Measurements from ENCODE around the gene PEMT. TPM values are rescaled to one million over a fixed set of nuclear protein-coding genes. Genes with fewer than 3 reads are reported as not detected.

Gene PEMT
- total and polyA plus RNA-seq, 7 donors, result 15.9 to 79.0 (median 26.0) TPM

DNA sequence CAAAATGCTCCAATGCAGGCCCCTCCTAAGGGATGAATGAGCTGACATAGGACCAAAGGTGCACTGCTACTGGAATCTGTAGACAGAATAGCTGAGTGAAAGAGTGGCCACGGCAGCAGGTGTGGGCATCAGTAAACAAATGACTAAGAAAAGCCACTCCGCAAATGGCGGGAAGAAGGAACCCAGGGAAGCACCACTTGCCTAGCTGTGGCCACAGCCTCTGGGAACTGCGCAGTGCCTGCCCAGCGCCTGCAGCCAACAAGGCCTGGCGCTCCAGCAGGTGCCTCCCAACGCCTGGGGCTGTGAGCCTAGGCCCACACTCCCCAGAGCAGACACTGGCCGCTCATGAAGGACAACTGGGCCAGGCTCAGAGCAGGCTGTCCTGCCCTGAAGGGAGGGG is 11.8 kb downstream of the PEMT start:
- intact Hi-C loops (cut with DNase I), result no loop called here
- TF ChIP-seq, protein P1, sequence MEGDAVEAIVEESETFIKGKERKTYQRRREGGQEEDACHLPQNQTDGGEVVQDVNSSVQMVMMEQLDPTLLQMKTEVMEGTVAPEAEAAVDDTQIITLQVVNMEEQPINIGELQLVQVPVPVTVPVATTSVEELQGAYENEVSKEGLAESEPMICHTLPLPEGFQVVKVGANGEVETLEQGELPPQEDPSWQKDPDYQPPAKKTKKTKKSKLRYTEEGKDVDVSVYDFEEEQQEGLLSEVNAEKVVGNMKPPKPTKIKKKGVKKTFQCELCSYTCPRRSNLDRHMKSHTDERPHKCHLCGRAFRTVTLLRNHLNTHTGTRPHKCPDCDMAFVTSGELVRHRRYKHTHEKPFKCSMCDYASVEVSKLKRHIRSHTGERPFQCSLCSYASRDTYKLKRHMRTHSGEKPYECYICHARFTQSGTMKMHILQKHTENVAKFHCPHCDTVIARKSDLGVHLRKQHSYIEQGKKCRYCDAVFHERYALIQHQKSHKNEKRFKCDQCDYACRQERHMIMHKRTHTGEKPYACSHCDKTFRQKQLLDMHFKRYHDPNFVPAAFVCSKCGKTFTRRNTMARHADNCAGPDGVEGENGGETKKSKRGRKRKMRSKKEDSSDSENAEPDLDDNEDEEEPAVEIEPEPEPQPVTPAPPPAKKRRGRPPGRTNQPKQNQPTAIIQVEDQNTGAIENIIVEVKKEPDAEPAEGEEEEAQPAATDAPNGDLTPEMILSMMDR (IDR thresholded peaks at IDR 0.05), result no peak
- Histone ChIP-seq H3K36me3 (ENCODE audit: insufficient read depth in 1 of 2, low read depth in 1 of 2) (peaks cover 0 to 20% of the 10 kb centered on the region in 2 donors), H3K4me1 (no peaks in the 10 kb centered on the region), H3K4me3 (no peak overlapping the region), H3K27ac (no peak overlapping the region), H3K27me3 (ENCODE audit: insufficient read depth in 3 of 3, low read length in 2 of 3) (no peaks in the 10 kb centered on the region), H3K9me3 (no peaks in the 10 kb centered on the region)
- no peak for DNase-seq
- WGBS, 3 donors, result 79 to 92% (median 85%) methylated on average over 8 of the region's 8 CpGs
- ATAC-seq, result no peak

DNA sequence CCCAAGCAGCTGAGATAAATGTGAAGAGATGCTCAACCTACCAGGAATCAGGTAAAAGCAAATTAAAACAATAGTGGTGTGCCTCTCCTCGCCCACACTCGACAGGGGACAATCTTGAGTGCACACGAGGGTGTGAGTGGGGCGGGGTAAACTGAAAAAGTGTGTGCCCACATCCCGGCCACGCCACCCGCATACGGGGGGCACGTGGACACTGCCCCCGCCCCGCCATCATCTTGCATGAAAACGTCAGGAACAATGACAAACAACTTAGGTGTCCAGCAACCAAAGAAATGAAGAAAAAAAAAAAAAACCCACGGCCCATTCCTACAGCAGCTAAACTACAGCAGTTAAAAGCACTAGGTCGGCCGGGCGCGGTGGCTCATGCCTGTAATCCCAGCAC is 14.1 kb downstream of the PEMT start:
- intact Hi-C loops (cut with DNase I), result no loop called here
- Histone ChIP-seq H3K36me3 (ENCODE audit: insufficient read depth in 1 of 2, low read depth in 1 of 2) (peaks cover 0 to 20% of the 10 kb centered on the region in 2 donors), H3K4me1 (no peaks in the 10 kb centered on the region), H3K27ac (no peak overlapping the region), H3K9me3 (no peaks in the 10 kb centered on the region), H3K27me3 (ENCODE audit: insufficient read depth in 3 of 3, low read length in 2 of 3) (no peaks in the 10 kb centered on the region), H3K4me3 (no peak overlapping the region)
- WGBS, 3 donors, result 91 to 94% (median 94%) methylated on average over 17 of the region's 17 CpGs
- TF ChIP-seq, protein P1 (IDR thresholded peaks at IDR 0.05), result no peak
- ATAC-seq, result no peak
- no peak for DNase-seq

DNA sequence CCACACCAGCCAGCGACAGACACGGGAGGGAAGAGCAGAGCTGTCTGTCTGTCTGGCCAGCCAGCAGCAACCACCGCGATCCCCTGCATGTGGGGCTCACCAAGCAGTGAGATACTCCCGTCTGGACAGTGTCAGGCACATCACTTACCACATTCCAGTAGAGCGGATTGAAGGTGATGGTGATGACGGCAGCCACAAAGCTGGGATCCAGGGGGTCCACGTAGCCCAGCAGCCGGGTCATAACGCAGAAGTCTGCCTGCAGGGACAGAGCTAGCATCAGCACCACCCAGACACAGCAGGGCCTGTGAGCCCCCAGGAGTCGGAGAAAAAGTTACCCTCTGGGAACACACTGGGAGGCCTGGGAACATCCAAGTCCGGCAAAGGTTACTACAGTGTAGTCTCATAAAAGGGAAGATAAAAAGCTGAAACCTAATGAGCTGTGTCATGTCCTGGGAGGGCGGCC is 14.7 kb downstream of the PEMT start:
- no peaks in the 10 kb centered on the region for H3K9me3 ChIP-seq
- ATAC-seq, result no peak
- no peaks in the 10 kb centered on the region for H3K27me3 ChIP-seq (ENCODE audit: insufficient read depth in 3 of 3, low read length in 2 of 3)
- TF ChIP-seq, protein P1 (IDR thresholded peaks at IDR 0.05), result no peak
- H3K36me3 ChIP-seq (ENCODE audit: insufficient read depth in 1 of 2, low read depth in 1 of 2), result peaks cover 0 to 20% of the 10 kb centered on the region in 2 donors
- H3K27ac ChIP-seq, result no peak overlapping the region
- 88 to 90% (median 90%) methylated on average over 13 of the region's 13 CpGs for WGBS, 3 donors
- no peak for DNase-seq
- intact Hi-C loops (cut with DNase I), result no loop called here
- H3K4me3 ChIP-seq, result no peak overlapping the region
- no peaks in the 10 kb centered on the region for H3K4me1 ChIP-seq

DNA sequence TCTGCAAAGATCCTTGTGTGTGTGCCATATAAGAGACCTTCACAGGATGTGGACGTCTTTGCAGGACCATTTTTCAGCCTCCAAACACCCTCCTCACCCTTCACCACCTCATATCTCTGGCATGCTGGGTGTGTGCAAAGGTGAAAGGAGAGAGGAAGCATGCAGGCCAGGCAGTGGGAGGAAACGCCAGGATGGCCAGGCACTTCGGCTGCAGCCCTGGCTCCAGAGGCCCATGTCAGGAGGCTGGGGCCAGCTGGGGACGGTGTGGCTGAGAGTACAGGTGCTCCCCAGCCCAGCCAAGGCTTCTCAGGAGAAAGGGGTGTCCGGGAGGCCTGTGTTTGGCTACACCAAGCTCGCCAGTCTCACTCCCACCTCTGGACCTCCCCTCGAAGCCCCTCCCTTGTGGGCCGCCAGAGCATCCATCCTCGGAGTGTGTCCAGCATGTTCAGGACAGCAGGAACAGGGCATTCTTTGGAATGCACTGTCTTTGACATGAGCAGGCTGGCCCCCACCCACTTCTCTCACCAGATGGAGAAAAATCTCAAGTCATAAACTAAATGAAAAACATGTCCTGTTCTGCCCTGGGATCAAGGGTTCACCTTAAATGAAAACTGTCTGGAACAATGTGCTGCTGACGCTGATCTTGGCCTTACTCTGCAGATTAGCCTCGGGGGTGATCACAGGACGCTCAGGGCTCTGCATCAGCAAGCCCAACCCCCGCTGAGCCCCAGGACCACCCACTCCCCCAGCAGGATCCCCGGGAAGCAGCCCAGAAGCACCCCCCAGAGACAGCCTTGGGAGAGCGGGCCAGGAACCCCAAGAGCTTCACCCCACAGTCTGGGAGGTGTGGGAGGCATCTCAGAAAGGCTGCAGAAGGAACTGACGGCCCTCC is 15.9 kb downstream of the PEMT start:
- Histone ChIP-seq H3K9me3 (no peaks in the 10 kb centered on the region), H3K4me3 (no peak overlapping the region), H3K36me3 (ENCODE audit: insufficient read depth in 1 of 2, low read depth in 1 of 2) (peaks cover 0 to 20% of the 10 kb centered on the region in 2 donors), H3K27ac (no peak overlapping the region), H3K4me1 (no peaks in the 10 kb centered on the region), H3K27me3 (ENCODE audit: insufficient read depth in 3 of 3, low read length in 2 of 3) (no peaks in the 10 kb centered on the region)
- intact Hi-C loops (cut with DNase I), result no loop called here
- DNase-seq (no peak), ATAC-seq (no peak)
- 81 to 86% (median 81%) methylated on average over 16 of the region's 16 CpGs for WGBS, 3 donors
- TF ChIP-seq, protein P1 (IDR thresholded peaks at IDR 0.05), result no peak

All from psoas muscle (tissue), 8 donors.